Fibroblast of gingiva (primary cell): Measurements from ENCODE around the gene CRMP1.

ENCODE experiments used
- DNase-seq: peaks from one replicate; pipeline ENCODE4 v3.0.0-alpha.2; 2011; ENCODE audit warnings: low read depth

The CRMP1 gene

GRCh38 chr4:5888222-5889001, 4.5 kb downstream of the CRMP1 start:
- no peak for DNase-seq

GRCh38 chr4:5887361-5888221, 5.3 kb downstream of the CRMP1 start:
- DNase-seq = no peak

- no peak for DNase-seq
Measured at GRCh38 chr4:5887011-5887360, 5.9 kb downstream of the CRMP1 start.

GRCh38 chr4:5885733-5886132, 7.2 kb downstream of the CRMP1 start:
- DNase-seq = no peak

- DNase-seq = no peak
Measured at GRCh38 chr4:5884796-5885195, 8.1 kb downstream of the CRMP1 start.

GRCh38 chr4:5883916-5884315, 9.0 kb downstream of the CRMP1 start:
- DNase-seq = no peak

- DNase-seq = no peak
Measured at GRCh38 chr4:5882947-5883346, 9.9 kb downstream of the CRMP1 start.

GRCh38 chr4:5881340-5881739, 11.5 kb downstream of the CRMP1 start:
- no peak for DNase-seq

- no peak for DNase-seq
Measured at GRCh38 chr4:5878359-5878758, 14.5 kb downstream of the CRMP1 start.

GRCh38 chr4:5877392-5877791, 15.5 kb downstream of the CRMP1 start:
- no peak for DNase-seq

GRCh38 chr4:5874811-5875449, 18.0 kb downstream of the CRMP1 start:
- peak; percentile 11 for DNase-seq

GRCh38 chr4:5870701-5871100, 22.2 kb downstream of the CRMP1 start:
- no peak for DNase-seq

- no peak for DNase-seq
Measured at GRCh38 chr4:5869966-5870619, 22.8 kb downstream of the CRMP1 start.

GRCh38 chr4:5867866-5868265, 25.0 kb downstream of the CRMP1 start:
- DNase-seq = no peak

- DNase-seq = no peak
Measured at GRCh38 chr4:5866841-5867813, 25.8 kb downstream of the CRMP1 start.

- DNase-seq = no peak
Measured at GRCh38 chr4:5865896-5866599, 26.8 kb downstream of the CRMP1 start.

GRCh38 chr4:5863461-5864113, 29.3 kb downstream of the CRMP1 start:
- DNase-seq = peak; percentile 40

- no peak for DNase-seq
Measured at GRCh38 chr4:5858020-5858769, 34.7 kb downstream of the CRMP1 start.

GRCh38 chr4:5857199-5857598, 35.7 kb downstream of the CRMP1 start:
- no peak for DNase-seq
